Prostate gland (tissue), 2 donors: Measurements from ENCODE around the gene CCDC18. TPM values are rescaled to one million over a fixed set of nuclear protein-coding genes. Genes with fewer than 3 reads are reported as not detected.
"Not testable (repeated sequence)": the region's sequence is repeated elsewhere in the genome, so short reads cannot be mapped to it uniquely, and the experiment has no call there.

Experiments
- DNase-seq: peaks from one replicate; pipeline ENCODE4 v3.0.0-alpha.2; 2019; ENCODE audit warnings: low spot score
- H3K27ac ChIP-seq, 2 donors: fragments of 200-600 bp; sonication (generic); 2 replicates each; pipeline ENCODE4 v1.5.1; 2017 to 2019
- H3K27me3 ChIP-seq: fragments of 200-600 bp; sonication (generic); replicated peaks from 2 replicates; pipeline ENCODE4 v1.5.1; 2019; ENCODE audit not compliant: insufficient read depth
- H3K36me3 ChIP-seq, 2 donors: fragments of 200-600 bp; sonication (generic); 1 replicate in 1 of 2; 2 replicates in 1 of 2; pipeline versions ENCODE4 v1.5.1 to v1.8.1; 2017 to 2019
- H3K4me1 ChIP-seq: fragments of 200-600 bp; sonication (generic); replicated peaks from 2 replicates; pipeline ENCODE4 v1.5.1; 2019
- H3K4me3 ChIP-seq, 2 donors: fragments of 200-600 bp; sonication (generic); 2 replicates each; pipeline ENCODE4 v1.5.1; 2017 to 2019
- H3K9me3 ChIP-seq: fragments of 200-600 bp; sonication (generic); 2 replicates; pipeline ENCODE4 v1.5.1; 2017
- CTCF ChIP-seq, 4 experiments: fragments of 200-600 bp in 2 of 4; fragments of 450-650 bp in 2 of 4; sonication (generic) in 2 of 4; IDR thresholded peaks; 1 replicate in 3 of 4; 2 replicates in 1 of 4; pipeline ENCODE4 v1.5.1; 2016 to 2019; ENCODE audit warnings: antibody characterized with exemption in 4 of 4, mild to moderate bottlenecking in 2 of 4, moderate library complexity in 2 of 4
- POLR2A ChIP-seq: fragments of 450-650 bp; IDR thresholded peaks from one replicate; pipeline ENCODE4 v1.6.1; 2016; ENCODE audit warnings: antibody characterized with exemption, mild to moderate bottlenecking
- POLR2AphosphoS5 ChIP-seq: sonication (generic); formaldehyde crosslinking; IDR thresholded peaks from one replicate; pipeline ENCODE4 v1.6.1; 2017; ENCODE audit warnings: antibody characterized with exemption
- WGBS: methylation state at CpG from one replicate; pipeline ENCODE4 v1.1.5; 2018; 5-methylcytosine and 5-hydroxymethylcytosine counted together
- intact Hi-C: fragments of 100-400 bp; cut with DNase I; formaldehyde crosslinking; loops from one replicate; pipeline ENCODE4 v1.14.2; 2022
- total RNA-seq, 2 donors: library from RNA; depleted of rRNA; stranded (reverse); fragments of >200 nt; gene quantifications; one replicate each; pipeline ENCODE4 v1.1.0, GENCODE V29; 2016

Gene CCDC18
- total RNA-seq, 2 donors from 2014 or later, result 12.0 to 12.7 TPM

GRCh38 chr1:93171549-93172034, 8.9 kb upstream of the CCDC18 start:
- TF ChIP-seq POLR2A, result no peak
- TF ChIP-seq CTCF (IDR thresholded peaks at IDR 0.05), result no peak
- TF ChIP-seq POLR2AphosphoS5, result no peak
- no peaks in the 10 kb centered on the region for H3K9me3 ChIP-seq
- WGBS, result 36% methylated on average over 1 of the region's 1 CpG
- intact Hi-C loops, result no loop called here
- H3K27me3 ChIP-seq, result no peaks in the 10 kb centered on the region
- H3K4me1 ChIP-seq, result no peaks in the 10 kb centered on the region
- H3K27ac ChIP-seq, result no peak overlapping the region
- H3K36me3 ChIP-seq, result no peaks in the 10 kb centered on the region
- no peak for DNase-seq
- no peak overlapping the region for H3K4me3 ChIP-seq

- Histone ChIP-seq H3K27me3 (no peaks in the 10 kb centered on the region), H3K9me3 (no peaks in the 10 kb centered on the region), H3K36me3 (no peaks in the 10 kb centered on the region), H3K4me3 (no peak overlapping the region), H3K27ac (no peak overlapping the region), H3K4me1 (peaks cover under 1% of the 10 kb centered on the region)
- DNase-seq, result no peak
- intact Hi-C loops, result no loop called here
- TF ChIP-seq POLR2AphosphoS5 (no peak), POLR2A (no peak), CTCF (IDR thresholded peaks at IDR 0.05) (no peak)
- WGBS, result 37% methylated on average over 1 of the region's 1 CpG
Measured at GRCh38 chr1:93172778-93173177, 7.7 kb upstream of the CCDC18 start.

- intact Hi-C loops, H3K27me3 ChIP-seq, H3K36me3 ChIP-seq, DNase-seq, H3K27ac ChIP-seq, H3K4me3 ChIP-seq, H3K4me1 ChIP-seq, H3K9me3 ChIP-seq: not testable (repeated sequence)
- WGBS, result 97% methylated on average over 3 of the region's 3 CpGs
Measured at GRCh38 chr1:93174638-93175037, 5.9 kb upstream of the CCDC18 start.

GRCh38 chr1:93177991-93178390, 2.5 kb upstream of the CCDC18 start:
- Histone ChIP-seq H3K36me3 (no peaks in the 10 kb centered on the region), H3K27ac (no peak overlapping the region), H3K9me3 (no peaks in the 10 kb centered on the region), H3K4me1 (peaks cover 7% of the 10 kb centered on the region), H3K27me3 (no peaks in the 10 kb centered on the region), H3K4me3 (peak overlapping the region in 1 of 2 donors; percentile 89)
- intact Hi-C loops, result no loop called here
- no peak for DNase-seq
- WGBS, result 24% methylated on average over 4 of the region's 4 CpGs
- TF ChIP-seq POLR2AphosphoS5 (no peak), CTCF (IDR thresholded peaks at IDR 0.05) (no peak), POLR2A (no peak)

GRCh38 chr1:93178418-93178817, 2.1 kb upstream of the CCDC18 start:
- H3K27ac ChIP-seq, result no peak overlapping the region
- intact Hi-C loops, result no loop called here
- no peaks in the 10 kb centered on the region for H3K27me3 ChIP-seq
- TF ChIP-seq CTCF (IDR thresholded peaks at IDR 0.05) (no peak), POLR2AphosphoS5 (no peak), POLR2A (no peak)
- peaks cover 7% of the 10 kb centered on the region for H3K4me1 ChIP-seq
- no peak for DNase-seq
- 19% methylated on average over 5 of the region's 5 CpGs for WGBS
- no peaks in the 10 kb centered on the region for H3K9me3 ChIP-seq
- H3K36me3 ChIP-seq, result no peaks in the 10 kb centered on the region
- H3K4me3 ChIP-seq, result peak overlapping the region; percentile 7 to 89
